ENCODE results near the gene HDAC7.

Gene HDAC7

DNA sequence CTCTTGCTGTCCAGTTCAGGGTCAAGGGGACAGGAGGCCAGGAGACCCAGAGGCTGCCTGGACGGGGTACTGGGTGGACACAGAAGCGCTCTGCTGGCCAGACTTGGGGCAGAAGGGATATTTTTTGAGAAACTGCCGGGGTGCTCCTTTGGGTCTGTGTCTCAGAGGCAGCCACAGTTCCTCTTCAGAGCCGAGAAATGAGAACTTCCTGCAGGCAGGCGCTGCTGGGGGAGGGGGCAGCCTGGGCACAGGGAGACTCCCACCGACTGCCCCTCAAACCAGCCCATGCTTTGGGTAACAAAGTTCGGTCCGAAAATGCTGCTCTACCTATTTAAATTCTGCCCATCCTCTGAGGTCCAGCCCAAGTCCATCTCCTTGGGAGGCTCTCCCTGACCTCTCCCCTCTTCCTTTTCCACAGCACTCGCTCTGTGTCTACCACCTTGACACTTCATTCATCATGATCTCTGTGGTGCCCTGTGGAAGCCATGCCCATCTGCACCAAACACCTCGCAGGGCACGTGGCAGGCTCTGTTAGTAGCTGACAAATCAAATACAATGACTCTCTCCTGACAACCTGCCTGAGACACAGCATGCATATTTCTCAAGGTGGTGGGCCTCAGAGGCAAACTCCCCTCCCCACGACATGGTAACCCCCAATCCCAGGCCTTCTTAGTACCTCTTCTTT, 16.4 kb downstream of the HDAC7 start:
- Histone ChIP-seq H3K36me3 (ENCODE audit: control insufficient read depth, insufficient read depth, low read length) (no peaks in the 10 kb centered on the region), H3K9ac (no peak overlapping the region), H3K4me2 (ENCODE audit: low read length) (no peak overlapping the region), H3K4me3 (ENCODE audit: low read depth, low read length) (no peak overlapping the region), H3K4me1 (peaks cover 73% of the 10 kb centered on the region), H2AFZ (no peak overlapping the region), H3K27me3 (ENCODE audit: control insufficient read depth, insufficient read depth, low read length) (no peaks in the 10 kb centered on the region), H3K27ac (peak overlapping the region; percentile 78), H3K9me3 (ENCODE audit: control insufficient read depth, low read length) (no peaks in the 10 kb centered on the region), H3K79me2 (peaks cover 94% of the 10 kb centered on the region)
- TF ChIP-seq, protein P1, sequence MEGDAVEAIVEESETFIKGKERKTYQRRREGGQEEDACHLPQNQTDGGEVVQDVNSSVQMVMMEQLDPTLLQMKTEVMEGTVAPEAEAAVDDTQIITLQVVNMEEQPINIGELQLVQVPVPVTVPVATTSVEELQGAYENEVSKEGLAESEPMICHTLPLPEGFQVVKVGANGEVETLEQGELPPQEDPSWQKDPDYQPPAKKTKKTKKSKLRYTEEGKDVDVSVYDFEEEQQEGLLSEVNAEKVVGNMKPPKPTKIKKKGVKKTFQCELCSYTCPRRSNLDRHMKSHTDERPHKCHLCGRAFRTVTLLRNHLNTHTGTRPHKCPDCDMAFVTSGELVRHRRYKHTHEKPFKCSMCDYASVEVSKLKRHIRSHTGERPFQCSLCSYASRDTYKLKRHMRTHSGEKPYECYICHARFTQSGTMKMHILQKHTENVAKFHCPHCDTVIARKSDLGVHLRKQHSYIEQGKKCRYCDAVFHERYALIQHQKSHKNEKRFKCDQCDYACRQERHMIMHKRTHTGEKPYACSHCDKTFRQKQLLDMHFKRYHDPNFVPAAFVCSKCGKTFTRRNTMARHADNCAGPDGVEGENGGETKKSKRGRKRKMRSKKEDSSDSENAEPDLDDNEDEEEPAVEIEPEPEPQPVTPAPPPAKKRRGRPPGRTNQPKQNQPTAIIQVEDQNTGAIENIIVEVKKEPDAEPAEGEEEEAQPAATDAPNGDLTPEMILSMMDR (IDR thresholded peaks at IDR 0.05): no peak

DNA sequence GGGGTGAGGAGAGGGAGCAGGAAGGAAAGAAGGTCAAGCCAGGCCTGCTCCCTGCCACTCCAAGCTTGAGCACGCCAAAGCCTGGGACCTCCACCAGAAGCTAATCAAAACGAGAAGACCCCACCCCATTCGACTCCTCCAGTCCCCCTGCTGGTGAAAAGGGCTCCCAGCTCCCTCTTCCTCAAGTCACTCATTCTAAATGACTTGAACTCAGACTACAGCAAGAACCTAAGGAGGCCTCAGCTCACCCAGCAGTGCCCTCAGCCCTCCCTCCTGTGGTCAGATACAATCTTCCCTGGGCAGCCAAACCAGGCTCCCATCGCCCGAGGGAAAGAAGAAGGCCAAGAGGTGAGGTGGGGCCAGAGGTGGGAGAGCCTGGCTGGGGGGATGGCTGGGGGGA, 17.4 kb downstream of the HDAC7 start:
- no peaks in the 10 kb centered on the region for H3K27me3 ChIP-seq (ENCODE audit: control insufficient read depth, insufficient read depth, low read length)
- H2AFZ ChIP-seq: no peak overlapping the region
- H3K4me3 ChIP-seq (ENCODE audit: low read depth, low read length): no peak overlapping the region
- H3K9ac ChIP-seq: no peak overlapping the region
- H3K9me3 ChIP-seq (ENCODE audit: control insufficient read depth, low read length): no peaks in the 10 kb centered on the region
- H3K36me3 ChIP-seq (ENCODE audit: control insufficient read depth, insufficient read depth, low read length): no peaks in the 10 kb centered on the region
- H3K79me2 ChIP-seq: peaks cover 99% of the 10 kb centered on the region
- H3K4me1 ChIP-seq: peaks cover 63% of the 10 kb centered on the region
- peak overlapping the region; percentile 78 for H3K27ac ChIP-seq
- TF ChIP-seq, protein P1 (IDR thresholded peaks at IDR 0.05): peak; percentile 28
- peak overlapping the region; percentile 10 for H3K4me2 ChIP-seq (ENCODE audit: low read length)

DNA sequence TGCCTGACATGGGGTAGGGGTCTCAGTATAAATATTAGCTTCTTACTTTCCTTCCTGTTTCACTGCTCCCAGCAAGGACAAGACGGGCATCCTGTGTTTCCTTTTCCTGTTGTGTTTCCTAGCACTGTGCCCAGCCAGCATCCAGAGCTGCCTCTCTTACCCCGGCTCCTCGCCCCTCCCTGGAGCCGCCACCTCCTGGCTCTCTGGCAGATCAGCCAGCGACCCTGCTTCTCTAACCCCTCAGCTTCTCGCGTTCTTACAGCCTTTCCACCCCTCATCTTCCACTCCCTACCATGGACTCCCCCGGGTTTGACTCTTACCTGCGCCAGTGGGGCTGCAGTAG, 17.8 kb downstream of the HDAC7 start:
- Histone ChIP-seq H3K9me3 (ENCODE audit: control insufficient read depth, low read length) (no peaks in the 10 kb centered on the region), H2AFZ (no peak overlapping the region), H3K27ac (peak overlapping the region; percentile 78), H3K4me3 (ENCODE audit: low read depth, low read length) (no peak overlapping the region), H3K79me2 (peaks cover 96% of the 10 kb centered on the region), H3K27me3 (ENCODE audit: control insufficient read depth, insufficient read depth, low read length) (no peaks in the 10 kb centered on the region), H3K4me2 (ENCODE audit: low read length) (peak overlapping the region; percentile 10), H3K9ac (no peak overlapping the region), H3K4me1 (peaks cover 59% of the 10 kb centered on the region), H3K36me3 (ENCODE audit: control insufficient read depth, insufficient read depth, low read length) (no peaks in the 10 kb centered on the region)
- TF ChIP-seq, protein P1 (IDR thresholded peaks at IDR 0.05): no peak

DNA sequence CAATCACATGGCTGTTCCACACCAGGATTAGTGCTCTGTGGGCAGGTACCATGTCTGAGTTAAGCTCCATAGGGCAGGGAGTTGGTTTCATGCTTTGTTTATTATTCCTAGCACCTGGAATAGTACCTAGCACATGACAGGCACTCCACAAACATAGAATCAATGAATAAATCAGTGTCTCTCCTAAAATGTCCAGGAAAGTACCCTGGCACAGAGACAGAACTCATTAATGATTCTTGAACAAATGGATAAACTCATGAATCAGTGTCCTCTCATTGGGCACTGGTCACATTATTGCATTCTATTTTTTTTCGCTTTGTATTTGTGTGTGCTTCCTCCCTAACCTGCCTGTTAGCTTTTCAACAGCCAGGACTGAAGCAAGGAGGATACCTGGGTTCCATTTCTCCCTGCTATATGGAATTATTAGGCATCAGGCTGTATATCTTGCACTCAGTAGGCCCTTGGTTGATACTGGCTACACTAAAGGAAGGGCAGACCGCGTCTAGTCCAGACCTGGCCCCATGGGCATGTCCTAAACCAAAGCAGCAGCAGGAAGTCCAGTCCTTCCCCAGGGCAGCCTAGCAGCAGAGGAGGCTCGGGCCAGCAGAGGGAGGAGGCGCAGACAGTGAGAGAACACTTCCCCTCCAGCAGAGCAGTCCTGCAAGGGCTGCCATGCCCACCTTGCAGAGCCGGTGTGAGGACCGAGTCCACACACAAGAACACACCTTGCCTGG, 18.4 kb downstream of the HDAC7 start:
- Histone ChIP-seq H3K4me2 (ENCODE audit: low read length) (peak overlapping the region; percentile 10), H3K27me3 (ENCODE audit: control insufficient read depth, insufficient read depth, low read length) (no peaks in the 10 kb centered on the region), H3K4me3 (ENCODE audit: low read depth, low read length) (no peak overlapping the region), H3K4me1 (peaks cover 56% of the 10 kb centered on the region), H3K9me3 (ENCODE audit: control insufficient read depth, low read length) (no peaks in the 10 kb centered on the region), H3K27ac (peak overlapping the region; percentile 78), H2AFZ (no peak overlapping the region), H3K79me2 (peaks cover 92% of the 10 kb centered on the region), H3K36me3 (ENCODE audit: control insufficient read depth, insufficient read depth, low read length) (no peaks in the 10 kb centered on the region), H3K9ac (no peak overlapping the region)
- TF ChIP-seq, protein P1 (IDR thresholded peaks at IDR 0.05): peak; percentile 51

Measured in parathyroid adenoma (tissue), 2 donors.